Endothelial cell of umbilical vein (primary cell): Measurements from ENCODE around the gene COL5A1. TPM values are rescaled to one million over a fixed set of nuclear protein-coding genes. Genes with fewer than 3 reads are reported as not detected.
A peak's percentile ranks its signal among the peaks of the same experiment; 100 is the strongest.

Source experiments
- BruUV-seq: library from RNA; stranded (reverse); fragments of 400-500 nt; replicated peaks from 2 replicates; lab custom pipeline; 2021; lab: Mats Ljungman, UMichigan
- CTCF ChIA-PET: fragments of 300-600, 350-600 bp; sonication (Branson Sonifier 250); formaldehyde crosslinking; loops from one replicate; lab custom pipeline; 2021; ENCODE audit warnings: antibody characterized with exemption, inconsistent platforms; lab: Charles Lee
- POLR2A ChIA-PET: fragments of 300-600, 350-600 bp; sonication (Branson Sonifier 250); formaldehyde crosslinking; loops from one replicate; lab custom pipeline; 2021; ENCODE audit warnings: antibody characterized with exemption, inconsistent platforms; lab: Charles Lee
- DNase-seq: peaks from one replicate; pipeline ENCODE4 v3.0.0-alpha.2; 2011; ENCODE audit warnings: low read depth, low spot score
- FAIRE-seq: peaks from 2 replicates; lab custom pipeline; 2011; peaks lifted over from hg19 to GRCh38; lab: Jason Lieb, UNC
- H2AFZ ChIP-seq: 2 replicates; pipeline ENCODE4 v1.6.0; 2012; ENCODE audit warnings: low read depth, low read length, control low read depth, inconsistent platforms
- H3K27ac ChIP-seq: 2 replicates; pipeline ENCODE4 v1.5.1; 2011; ENCODE audit warnings: low read depth, mild to moderate bottlenecking, control low read depth, low read length, moderate library complexity; ENCODE audit not compliant: insufficient read depth
- H3K27me3 ChIP-seq, 2 experiments: 2 replicates each; pipeline versions ENCODE4 v1.6.0 to v1.6.1; 2011; ENCODE audit warnings: low read length in 2 of 2, mixed read lengths in 1 of 2; ENCODE audit not compliant: control insufficient read depth in 2 of 2, insufficient read depth in 2 of 2
- H3K36me3 ChIP-seq, 2 experiments: 2 replicates in 1 of 2; 3 replicates in 1 of 2; pipeline ENCODE4 v1.5.1; 2011; ENCODE audit warnings: low read length in 2 of 2, mild to moderate bottlenecking in 1 of 2, moderate library complexity in 1 of 2; ENCODE audit not compliant: control insufficient read depth in 2 of 2, insufficient read depth in 2 of 2; ENCODE audit errors: extremely low read depth in 1 of 2
- H3K4me1 ChIP-seq: 3 replicates; pipeline ENCODE4 v1.5.1; 2011; ENCODE audit warnings: mild to moderate bottlenecking, low read length; ENCODE audit not compliant: control insufficient read depth, insufficient read depth; ENCODE audit errors: extremely low read depth
- H3K4me2 ChIP-seq: 2 replicates; pipeline ENCODE4 v1.6.1; 2011; ENCODE audit warnings: low read length, control low read depth, mixed read lengths; ENCODE audit not compliant: insufficient read depth
- H3K4me3 ChIP-seq, 3 experiments: fragments of 200-600 bp in 1 of 3; sonication (generic), shearing (Covaris generic) in 1 of 3; replicated peaks in 1 of 3; 2 replicates each; pipeline ENCODE4 v1.5.1; 2011 to 2016; ENCODE audit warnings: control low read depth in 3 of 3, low read length in 3 of 3, mild to moderate bottlenecking in 2 of 3, inconsistent platforms in 1 of 3, low read depth in 1 of 3, moderate library complexity in 1 of 3; ENCODE audit not compliant: insufficient read depth in 1 of 3
- H3K79me2 ChIP-seq: 2 replicates; pipeline ENCODE4 v1.6.0; 2012; ENCODE audit warnings: low read length, inconsistent platforms; ENCODE audit not compliant: control insufficient read depth, insufficient read depth
- H3K9ac ChIP-seq: replicated peaks from 2 replicates; pipeline ENCODE3; 2011; ENCODE audit warnings: low read length, control low read depth; ENCODE audit not compliant: insufficient read depth; ENCODE audit errors: extremely low read depth
- H3K9me1 ChIP-seq: replicated peaks from 3 replicates; pipeline ENCODE4 v1.6.0; 2011; ENCODE audit warnings: mild to moderate bottlenecking, low read length; ENCODE audit not compliant: control insufficient read depth, insufficient read depth; ENCODE audit errors: extremely low read depth
- H3K9me3 ChIP-seq: replicated peaks from 2 replicates; pipeline ENCODE4 v1.5.1; 2012; ENCODE audit warnings: low read length, inconsistent platforms; ENCODE audit not compliant: control insufficient read depth, insufficient read depth
- H4K20me1 ChIP-seq: replicated peaks from 2 replicates; pipeline ENCODE3; 2011; ENCODE audit warnings: mild to moderate bottlenecking, low read length; ENCODE audit not compliant: control insufficient read depth, insufficient read depth; ENCODE audit errors: extremely low read depth
- CTCF ChIP-seq, 2 donors: IDR thresholded peaks; 1 replicate in 1 of 2; 2 replicates in 1 of 2; pipeline ENCODE4 v1.5.1; 2011; ENCODE audit warnings: low read length in 2 of 2, mild to moderate bottlenecking in 2 of 2, moderate library complexity in 2 of 2, control low read depth in 1 of 2, inconsistent platforms in 1 of 2, low read depth in 1 of 2; ENCODE audit not compliant: insufficient read depth in 1 of 2; ENCODE audit errors: extremely low read depth in 1 of 2
- EZH2 ChIP-seq: IDR thresholded peaks from 2 replicates; pipeline ENCODE4 v1.6.1; 2012; ENCODE audit warnings: borderline replicate concordance, low read depth, mild to moderate bottlenecking, moderate library complexity, low read length, inconsistent platforms; ENCODE audit not compliant: severe bottlenecking
- FOS ChIP-seq: IDR thresholded peaks from 2 replicates; pipeline ENCODE4 v1.6.1; 2011; ENCODE audit warnings: mild to moderate bottlenecking, low read length, moderate library complexity, borderline replicate concordance; ENCODE audit not compliant: insufficient read depth
- GATA2 ChIP-seq: IDR thresholded peaks from 2 replicates; pipeline ENCODE4 v1.7.0; 2011; ENCODE audit warnings: low read depth, mild to moderate bottlenecking, moderate library complexity, mixed read lengths, low read length; ENCODE audit not compliant: insufficient read length, insufficient read depth
- JUN ChIP-seq: IDR thresholded peaks from 2 replicates; pipeline ENCODE4 v1.6.1; 2011; ENCODE audit warnings: borderline replicate concordance, low read depth; ENCODE audit not compliant: insufficient read length, insufficient read depth
- MAX ChIP-seq: IDR thresholded peaks from 2 replicates; pipeline ENCODE4 v1.6.1; 2011; ENCODE audit not compliant: insufficient read depth, insufficient read length
- MYC ChIP-seq: IDR thresholded peaks from one replicate; pipeline ENCODE4 v1.6.1; 2011; ENCODE audit warnings: mild to moderate bottlenecking, low read depth, low read length
- POLR2A ChIP-seq: IDR thresholded peaks from 2 replicates; pipeline ENCODE4 v1.6.1; 2012; ENCODE audit warnings: low read depth, mild to moderate bottlenecking, control low read depth, low read length
- POLR2AphosphoS5 ChIP-seq: IDR thresholded peaks from 2 replicates; pipeline ENCODE4 v1.6.1; 2012; ENCODE audit warnings: low read depth, mild to moderate bottlenecking, control low read depth, low read length, moderate library complexity; ENCODE audit not compliant: insufficient read depth
- dilution Hi-C: fragments of 300-500 bp; cut with MboI; formaldehyde crosslinking; loops from one replicate; pipeline ENCODE4 v1.15.0; 2019; ENCODE audit warnings: low sequenced_read_pairs; ENCODE audit not compliant: extremely low pct_ligation_motif_present
- intact Hi-C: fragments of 100-400 bp; cut with micrococcal nuclease; formaldehyde crosslinking; loops from one replicate; pipeline ENCODE4 v1.10.0; 2022
- polyA plus RNA-seq, 4 experiments: library from polyadenylated mRNA; depleted of rRNA in 3 of 4; stranded (reverse) in 3 of 4; unstranded in 1 of 4; fragments of >200 nt; gene quantifications; 2 replicates each; pipeline versions ENCODE4 v1.2.1 to v1.2.3, GENCODE V29; 2011 to 2012; ENCODE audit warnings: missing spikeins in 1 of 4
- total RNA-seq: library from RNA; stranded (reverse); gene quantifications from 2 replicates; pipeline ENCODE4 v1.2.3, GENCODE V29; 2021

The COL5A1 gene
- total and polyA plus RNA-seq, 2 donors (not counting 3 experiments of a cell fraction or from before 2014, with no cell fraction given) = 97.4 to 175 TPM

GRCh38 chr9:134660407-134660806, 18.8 kb downstream of the COL5A1 start:
- Histone ChIP-seq H3K27ac (no peak overlapping the region), H3K79me2 (no peaks in the 10 kb centered on the region), H3K9me3 (no peaks in the 10 kb centered on the region), H3K9me1 (no peaks in the 10 kb centered on the region), H2AFZ (no peak overlapping the region), H3K36me3 (no peaks in the 10 kb centered on the region), H4K20me1 (no peaks in the 10 kb centered on the region), H3K27me3 (no peaks in the 10 kb centered on the region), H3K4me1 (no peaks in the 10 kb centered on the region), H3K4me3 (no peak overlapping the region), H3K4me2 (no peak overlapping the region), H3K9ac (no peak overlapping the region)
- FAIRE-seq = peak; percentile 28
- DNase-seq = no peak
- TF ChIP-seq CTCF (IDR thresholded peaks at IDR 0.05; ENCODE audit: extremely low read depth in 1 of 2, insufficient read depth in 1 of 2, low read depth in 1 of 2, low read length in 2 of 2) (peak; percentile 41 to 60), POLR2A (no peak)
- no TSS peak for BruUV-seq
- intact Hi-C loops (no loop called here), dilution Hi-C loops (no loop called here)
- ChIA-PET POLR2A (no interaction called here), CTCF (interaction anchor here (1.3 to 1.8 kb wide), 2 partner anchors 10 to 29 kb away, joined by 4 to 7 read pairs; no protein-coding TSS in a partner anchor)

GRCh38 chr9:134661299-134661698, 19.7 kb downstream of the COL5A1 start:
- ChIA-PET CTCF (interaction anchor here (0.9 to 1.8 kb wide), 3 partner anchors 9 to 212 kb away, joined by 3 to 7 read pairs (median 4); no protein-coding TSS in a partner anchor), POLR2A (no interaction called here)
- Histone ChIP-seq H4K20me1 (no peaks in the 10 kb centered on the region), H3K36me3 (no peaks in the 10 kb centered on the region), H3K9me3 (no peaks in the 10 kb centered on the region), H3K79me2 (no peaks in the 10 kb centered on the region), H3K27ac (no peak overlapping the region), H2AFZ (no peak overlapping the region), H3K9me1 (no peaks in the 10 kb centered on the region), H3K4me3 (no peak overlapping the region), H3K27me3 (no peaks in the 10 kb centered on the region), H3K4me2 (no peak overlapping the region), H3K9ac (no peak overlapping the region), H3K4me1 (no peaks in the 10 kb centered on the region)
- TF ChIP-seq POLR2AphosphoS5 (no peak), POLR2A (no peak), EZH2 (no peak), GATA2 (no peak), FOS (no peak), MYC (no peak), CTCF (IDR thresholded peaks at IDR 0.05; ENCODE audit: extremely low read depth in 1 of 2, insufficient read depth in 1 of 2, low read depth in 1 of 2, low read length in 2 of 2) (no peak), MAX (no peak), JUN (no peak)
- DNase-seq (no peak), FAIRE-seq (no peak)
- no TSS peak for BruUV-seq
- dilution Hi-C loops = no loop called here
- intact Hi-C loops = no loop called here
